ENCODE measurements around the gene KIF19.
"Not testable (repeated sequence)": the region's sequence is repeated elsewhere in the genome, so short reads cannot be mapped to it uniquely, and the experiment has no call there.

The KIF19 gene

DNA sequence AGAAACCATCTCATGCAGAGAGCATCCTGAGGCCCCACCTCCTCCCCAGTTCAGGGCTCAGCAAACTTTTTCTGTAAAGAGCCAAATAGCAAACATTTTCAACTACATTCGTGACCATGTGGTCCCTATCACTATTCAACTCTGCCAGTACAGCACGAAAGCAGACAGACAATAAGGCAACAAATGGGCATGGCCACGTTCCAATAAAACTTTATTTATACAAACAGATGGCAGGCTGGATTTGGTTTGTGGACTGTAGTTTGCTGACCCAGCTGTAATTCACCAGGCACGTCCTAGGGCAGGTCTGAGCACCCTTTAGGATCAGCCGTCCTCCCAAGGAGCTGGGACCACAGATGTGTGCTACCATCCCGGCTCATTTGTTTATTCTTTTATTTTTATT is 78.8 kb downstream of the KIF19 start:
- TF ChIP-seq, protein P1, sequence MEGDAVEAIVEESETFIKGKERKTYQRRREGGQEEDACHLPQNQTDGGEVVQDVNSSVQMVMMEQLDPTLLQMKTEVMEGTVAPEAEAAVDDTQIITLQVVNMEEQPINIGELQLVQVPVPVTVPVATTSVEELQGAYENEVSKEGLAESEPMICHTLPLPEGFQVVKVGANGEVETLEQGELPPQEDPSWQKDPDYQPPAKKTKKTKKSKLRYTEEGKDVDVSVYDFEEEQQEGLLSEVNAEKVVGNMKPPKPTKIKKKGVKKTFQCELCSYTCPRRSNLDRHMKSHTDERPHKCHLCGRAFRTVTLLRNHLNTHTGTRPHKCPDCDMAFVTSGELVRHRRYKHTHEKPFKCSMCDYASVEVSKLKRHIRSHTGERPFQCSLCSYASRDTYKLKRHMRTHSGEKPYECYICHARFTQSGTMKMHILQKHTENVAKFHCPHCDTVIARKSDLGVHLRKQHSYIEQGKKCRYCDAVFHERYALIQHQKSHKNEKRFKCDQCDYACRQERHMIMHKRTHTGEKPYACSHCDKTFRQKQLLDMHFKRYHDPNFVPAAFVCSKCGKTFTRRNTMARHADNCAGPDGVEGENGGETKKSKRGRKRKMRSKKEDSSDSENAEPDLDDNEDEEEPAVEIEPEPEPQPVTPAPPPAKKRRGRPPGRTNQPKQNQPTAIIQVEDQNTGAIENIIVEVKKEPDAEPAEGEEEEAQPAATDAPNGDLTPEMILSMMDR (IDR thresholded peaks at IDR 0.05; ENCODE audit: low read depth, low read length), result no peak
- TF ChIP-seq POLR2A (IDR thresholded peaks at IDR 0.05; ENCODE audit: extremely low read depth, insufficient read length) (no peak), MYC (IDR thresholded peaks at IDR 0.05; ENCODE audit: low read depth, low read length) (no peak)
- TF ChIP-seq, protein P2, sequence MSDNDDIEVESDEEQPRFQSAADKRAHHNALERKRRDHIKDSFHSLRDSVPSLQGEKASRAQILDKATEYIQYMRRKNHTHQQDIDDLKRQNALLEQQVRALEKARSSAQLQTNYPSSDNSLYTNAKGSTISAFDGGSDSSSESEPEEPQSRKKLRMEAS (IDR thresholded peaks at IDR 0.05; ENCODE audit: low read depth, low read length), result no peak
- no peak overlapping the region for H3K4me3 ChIP-seq (ENCODE audit: low read depth, low read length)
- no peak for DNase-seq (ENCODE audit: low read depth)

DNA sequence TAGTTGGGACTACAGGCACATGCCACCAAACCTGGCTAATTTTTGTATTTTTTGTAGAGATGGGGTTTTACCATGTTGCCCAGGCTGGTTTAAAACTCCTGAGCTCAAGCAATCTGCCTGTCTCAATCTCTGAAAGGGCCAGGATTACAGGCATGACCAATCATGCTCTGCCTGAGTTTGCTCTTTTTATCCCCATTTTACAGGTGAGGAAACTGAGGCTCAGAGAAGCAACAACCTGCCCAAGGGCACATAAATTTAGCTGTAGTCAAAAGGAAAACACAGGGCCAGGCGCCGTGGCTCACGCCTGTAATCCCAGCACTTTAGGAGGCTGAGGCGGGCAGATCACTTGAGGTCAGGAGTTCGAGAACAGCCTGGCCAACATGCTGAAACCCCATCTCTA is 79.3 kb downstream of the KIF19 start:
- H3K4me3 ChIP-seq (ENCODE audit: low read depth, low read length), result not testable (repeated sequence)

More for the DNA sequence above, 79.3 kb downstream of the KIF19 start:
- DNase-seq (ENCODE audit: low read depth), result not testable (repeated sequence)
